Measurements from ENCODE around the gene ADAM11.

GRCh38 chr17:44776628-44777393, 18.0 kb downstream of the ADAM11 start:
- TF ChIP-seq CTCF (conservative IDR thresholded peaks at IDR 0.05) (no peak), EZH2 (IDR thresholded peaks at IDR 0.05; ENCODE audit: low read depth) (no peak)

All from PC-9 (cell line).